Measurements from ENCODE around the gene NT5DC3. TPM values are rescaled to one million over a fixed set of nuclear protein-coding genes. Genes with fewer than 3 reads are reported as not detected.
A peak's percentile ranks its signal among the peaks of the same experiment; 100 is the strongest.

Gene NT5DC3
- total and polyA plus RNA-seq, 9 of the 15 experiments (the other 6 are each of a cell fraction or from before 2014, with no cell fraction given): 6.3 to 33.5 (median 24.5) TPM

DNA sequence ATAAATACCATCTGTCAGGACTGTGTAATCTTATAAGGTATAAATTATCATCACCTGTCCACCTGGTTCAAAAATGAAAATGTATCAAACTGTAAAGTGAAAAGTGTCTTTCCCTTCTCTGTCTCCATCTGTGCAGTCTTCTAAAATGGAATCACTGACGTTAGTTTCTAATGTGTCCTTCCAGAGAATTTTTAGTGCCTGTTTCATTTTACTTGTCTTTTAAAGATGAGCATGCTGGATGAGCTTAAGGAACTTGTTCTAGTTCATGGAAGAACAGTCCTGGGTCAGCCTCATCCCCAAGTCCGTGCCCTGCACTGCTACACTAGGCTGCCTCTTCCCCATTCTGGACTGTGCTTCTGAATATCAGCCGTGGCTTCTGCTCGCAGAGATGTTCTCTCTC, 5.4 kb upstream of the NT5DC3 start:
- H3K9me3 ChIP-seq (replicated peaks; ENCODE audit: control insufficient read depth, insufficient read depth, low read depth, low read length): no peaks in the 10 kb centered on the region
- no peak overlapping the region for H3K4me3 ChIP-seq
- 5% methylated on average over 4 of the region's 4 CpGs for WGBS (ENCODE audit: insufficient coverage, low coverage, missing lambda C conversion rate)
- CTCF ChIA-PET (ENCODE audit: low intra/inter-chr PET ratio): no interaction called here
- POLR2A ChIA-PET: no interaction called here
- H3K9ac ChIP-seq (ENCODE audit: insufficient read depth in 1 of 2, low read depth in 2 of 2, low read length in 2 of 2): no peak overlapping the region
- H3K27ac ChIP-seq (ENCODE audit: extremely low read depth, low read depth, low read length): no peak overlapping the region
- H3K9me1 ChIP-seq (ENCODE audit: control insufficient read depth, insufficient read depth, low read length): no peaks in the 10 kb centered on the region
- in situ Hi-C loops (cut with MboI) (no loop called here), intact Hi-C loops (cut with micrococcal nuclease) (no loop called here)
- peaks cover 5% of the 10 kb centered on the region; the same call in 1 of the 3 replicates for H3K79me2 ChIP-seq (ENCODE audit: control insufficient read depth, insufficient read depth, low read length)
- H3K4me2 ChIP-seq (ENCODE audit: insufficient read depth, low read length): no peak overlapping the region
- no peaks in the 10 kb centered on the region for H4K20me1 ChIP-seq (replicated peaks; ENCODE audit: control insufficient read depth, insufficient read depth, low read length)
- peak; percentile 37; the same call in 2 of the 3 replicates for ATAC-seq
- no TSS peak for BruUV-seq (replicated peaks)
- no peaks in the 10 kb centered on the region for H3K36me3 ChIP-seq (ENCODE audit: control insufficient read depth, insufficient read depth, low read length)
- no peak for FAIRE-seq
- DNase-seq (ENCODE audit: extremely low read depth in 1 of 4, low spot score in 3 of 4): no peak
- H2AFZ ChIP-seq (ENCODE audit: low read depth, low read length): no peak overlapping the region
- TF ChIP-seq SPI1 (IDR thresholded peaks at IDR 0.05; ENCODE audit: borderline replicate concordance, low read depth, low read length) (peak; percentile 46; the same call in 1 of the 2 replicates), PTTG1 (tag; IDR thresholded peaks at IDR 0.05; ENCODE audit: low read depth) (no peak)
- no peaks in the 10 kb centered on the region for H3K27me3 ChIP-seq (ENCODE audit: control insufficient read depth in 2 of 2, insufficient read depth in 2 of 2, low read length in 2 of 2)
- peaks cover 4 to 7% of the 10 kb centered on the region in 2 experiments; a peak in 3 of 5 replicates for H3K4me1 ChIP-seq (replicated peaks in 1 of 2; ENCODE audit: control insufficient read depth in 2 of 2, insufficient read depth in 2 of 2, low read length in 2 of 2)

- DNase-seq (ENCODE audit: extremely low read depth in 1 of 4, low spot score in 3 of 4) (no peak), FAIRE-seq (no peak), ATAC-seq (no peak)
- intact Hi-C loops (cut with micrococcal nuclease): no loop called here
- no peak overlapping the region for H3K4me3 ChIP-seq
- BruUV-seq (replicated peaks): no TSS peak
- TF ChIP-seq CHCHD3 (CRISPR knock-in tag; IDR thresholded peaks at IDR 0.05) (no peak), CBFA2T3 (IDR thresholded peaks at IDR 0.05) (no peak), ZNF695 (CRISPR knock-in tag; IDR thresholded peaks at IDR 0.05) (no peak), CBX1 (IDR thresholded peaks at IDR 0.05; ENCODE audit: low read depth) (no peak), ZNF121 (CRISPR knock-in tag; conservative IDR thresholded peaks at IDR 0.05) (no peak), ZNF764 (CRISPR knock-in tag; IDR thresholded peaks at IDR 0.05; ENCODE audit: low read depth) (no peak), XRCC3 (IDR thresholded peaks at IDR 0.05) (no peak)
- in situ Hi-C loops (cut with MboI): no loop called here
- POLR2A ChIA-PET: interaction anchor here (0.9 kb wide), 1 partner anchor 12 kb away, joined by 3 read pairs; no protein-coding TSS in a partner anchor
- H3K4me2 ChIP-seq (ENCODE audit: insufficient read depth, low read length): no peak overlapping the region
- H3K27ac ChIP-seq (ENCODE audit: extremely low read depth, low read depth, low read length): no peak overlapping the region
- no peaks in the 10 kb centered on the region for H3K36me3 ChIP-seq (ENCODE audit: control insufficient read depth, insufficient read depth, low read length)
- peaks cover 10 to 22% of the 10 kb centered on the region in 2 experiments; a peak in 4 of 5 replicates for H3K4me1 ChIP-seq (replicated peaks in 1 of 2; ENCODE audit: control insufficient read depth in 2 of 2, insufficient read depth in 2 of 2, low read length in 2 of 2)
- no peaks in the 10 kb centered on the region for H3K9me1 ChIP-seq (ENCODE audit: control insufficient read depth, insufficient read depth, low read length)
- peaks cover 21% of the 10 kb centered on the region for H3K79me2 ChIP-seq (ENCODE audit: control insufficient read depth, insufficient read depth, low read length)
- CTCF ChIA-PET (ENCODE audit: low intra/inter-chr PET ratio): no interaction called here
- no peak overlapping the region for H2AFZ ChIP-seq (ENCODE audit: low read depth, low read length)
- no peaks in the 10 kb centered on the region for H3K27me3 ChIP-seq (ENCODE audit: control insufficient read depth in 2 of 2, insufficient read depth in 2 of 2, low read length in 2 of 2)
- 53% methylated on average over 3 of the region's 3 CpGs for WGBS (ENCODE audit: insufficient coverage, low coverage, missing lambda C conversion rate)
- 0 out of 2 replicates have a peak, but pooled peaks cover 5% of the 10 kb centered on the region for H4K20me1 ChIP-seq (replicated peaks; ENCODE audit: control insufficient read depth, insufficient read depth, low read length)
- H3K9ac ChIP-seq (ENCODE audit: insufficient read depth in 1 of 2, low read depth in 2 of 2, low read length in 2 of 2): no peak overlapping the region
- no peaks in the 10 kb centered on the region for H3K9me3 ChIP-seq (replicated peaks; ENCODE audit: control insufficient read depth, insufficient read depth, low read depth, low read length)
Measured at GRCh38 chr12:103844305-103844704, 3.3 kb upstream of the NT5DC3 start.
